K562 (cell line): ENCODE results near the gene CDCP1. TPM values are rescaled to one million over a fixed set of nuclear protein-coding genes. Genes with fewer than 3 reads are reported as not detected.
A peak's percentile ranks its signal among the peaks of the same experiment; 100 is the strongest.

ENCODE experiments used
- CHD1 ChIP-seq: fragments of 200-600 bp; sonication (generic); IDR thresholded peaks from one replicate; pipeline ENCODE4 v1.6.1; 2012; ENCODE audit warnings: mild to moderate bottlenecking, moderate library complexity, low read length, inconsistent platforms
- GATAD2A ChIP-seq: fragments of 450-650 bp; IDR thresholded peaks from 2 replicates; pipeline ENCODE4 v1.6.1; 2017
- GMEB1 ChIP-seq: fragments of 250-450 bp; sonication (Bioruptor Pico); IDR thresholded peaks from 2 replicates; pipeline ENCODE4 v1.4.0; 2020; ENCODE audit warnings: mild to moderate bottlenecking
- HBP1 ChIP-seq: fragments of 450-650 bp; formaldehyde crosslinking; IDR thresholded peaks from 2 replicates; pipeline ENCODE4 v1.4.0; 2022; ENCODE audit warnings: missing genetic modification characterization
- IRF2 ChIP-seq: sonication (generic); formaldehyde crosslinking; IDR thresholded peaks from 2 replicates; pipeline ENCODE4 v1.8.1; 2022; ENCODE audit warnings: mild to moderate bottlenecking, missing genetic modification reagents
- LARP7 ChIP-seq: fragments of 450-650 bp; IDR thresholded peaks from 2 replicates; pipeline ENCODE4 v1.6.1; 2016
- MAZ ChIP-seq, 2 experiments: fragments of 450-650 bp in 1 of 2; sonication (generic) in 1 of 2; formaldehyde crosslinking; IDR thresholded peaks in 1 of 2; conservative IDR thresholded peaks in 1 of 2; 2 replicates each; pipeline versions ENCODE4 v1.4.0 to v1.5.0; 2020; ENCODE audit warnings: mild to moderate bottlenecking in 1 of 2, missing genetic modification reagents in 1 of 2
- MTF1 ChIP-seq: fragments of 250-450 bp; sonication (Bioruptor Pico); IDR thresholded peaks from 2 replicates; pipeline ENCODE4 v1.9.0; 2021; ENCODE audit warnings: moderate library complexity, mild to moderate bottlenecking, inconsistent platforms, borderline replicate concordance
- NCOA4 ChIP-seq: fragments of 450-650 bp; IDR thresholded peaks from 2 replicates; pipeline ENCODE4 v1.6.1; 2018; ENCODE audit warnings: mild to moderate bottlenecking; ENCODE audit not compliant: partially characterized antibody
- RREB1 ChIP-seq: fragments of 250-450 bp; sonication (Bioruptor Pico); IDR thresholded peaks from 2 replicates; pipeline ENCODE4 v1.4.0; 2020
- SIN3A ChIP-seq, 2 experiments: fragments of 150-350 bp in 1 of 2; IDR thresholded peaks; 2 replicates each; pipeline ENCODE4 v1.6.1; 2011 to 2016; ENCODE audit warnings: borderline replicate concordance in 2 of 2, low read depth in 2 of 2, low read length in 2 of 2, mild to moderate bottlenecking in 2 of 2, moderate library complexity in 2 of 2; ENCODE audit not compliant: control insufficient read depth in 1 of 2
- SMAD3 ChIP-seq: fragments of 450-650 bp; formaldehyde crosslinking; conservative IDR thresholded peaks from 2 replicates; pipeline ENCODE4 v1.4.0; 2020; ENCODE audit warnings: mild to moderate bottlenecking
- TAF7 ChIP-seq: fragments of 450-650 bp; IDR thresholded peaks from 2 replicates; pipeline ENCODE4 v1.6.1; 2016; ENCODE audit warnings: missing genetic modification characterization, missing compliant biosample characterization
- ZBTB8A ChIP-seq: fragments of 450-650 bp; IDR thresholded peaks from 2 replicates; pipeline ENCODE4 v1.6.1; 2018; ENCODE audit warnings: mild to moderate bottlenecking, moderate library complexity; ENCODE audit not compliant: partially characterized antibody
- ZFP1 ChIP-seq: fragments of 450-650 bp; formaldehyde crosslinking; IDR thresholded peaks from 2 replicates; pipeline ENCODE4 v1.4.0; 2020; ENCODE audit warnings: mild to moderate bottlenecking, mixed read lengths
- ZNF316 ChIP-seq: fragments of 450-650 bp; IDR thresholded peaks from 2 replicates; pipeline ENCODE4 v1.6.1; 2016
- ZNF740 ChIP-seq, 3 experiments: fragments of 200-800 bp in 1 of 3; sonication (Bioruptor generic) in 1 of 3; sonication (generic) in 1 of 3; formaldehyde crosslinking in 1 of 3; IDR thresholded peaks; 2 replicates each; pipeline versions ENCODE4 v1.6.1 to v1.8.0; 2016 to 2022; ENCODE audit warnings: mild to moderate bottlenecking in 2 of 3, missing compliant biosample characterization in 2 of 3, missing genetic modification characterization in 2 of 3, missing genetic modification reagents in 1 of 3
- polyA plus RNA-seq, 8 experiments: library from polyadenylated mRNA; depleted of rRNA in 4 of 8; stranded (reverse) in 5 of 8; unstranded in 3 of 8; fragments of >200 nt; fragmentation: Nextera tagmentation in 2 of 8; fragmentation: Illumina TruSeq in 1 of 8; extraction: Ambion mirVana in 2 of 8; extraction: Trizol in 1 of 8; gene quantifications; 2 replicates each; pipeline versions ENCODE4 v1.2.1 to v1.2.3, GENCODE V29; 2011 to 2014; ENCODE audit warnings: inconsistent platforms in 1 of 8, missing spikeins in 1 of 8
- total RNA-seq, 7 experiments: library from RNA; depleted of rRNA in 6 of 7; stranded (reverse); fragments of >200 nt in 6 of 7; fragmentation: Illumina TruSeq in 2 of 7; extraction: Trizol in 2 of 7; gene quantifications; 2 replicates each; pipeline versions ENCODE4 v1.2.1 to v1.2.3, GENCODE V29; 2011 to 2021; ENCODE audit warnings: low replicate concordance in 1 of 7

The CDCP1 gene
- total and polyA plus RNA-seq, 9 of the 15 experiments (the other 6 are each of a cell fraction or from before 2014, with no cell fraction given): 3.9 to 16.4 (median 5.2) TPM

- TF ChIP-seq HBP1 (CRISPR knock-in tag): peak; percentile 87
- TF ChIP-seq CHD1: no peak
- TF ChIP-seq ZNF740 (CRISPR knock-in tag; IDR thresholded peaks at IDR 0.05): no peak
- peak in 1 of 2 experiments; percentile 82; a peak in 1 of 4 replicates for TF ChIP-seq ZNF740 (tag; IDR thresholded peaks at IDR 0.05)
- TF ChIP-seq MTF1 (CRISPR knock-in tag): 0 out of 2 replicates have a peak, but pooled peaks have one; percentile 6
- TF ChIP-seq IRF2 (CRISPR knock-in tag): no peak
- TF ChIP-seq SIN3A (IDR thresholded peaks at IDR 0.05; ENCODE audit: borderline replicate concordance in 2 of 2, control insufficient read depth in 1 of 2, low read depth in 2 of 2, low read length in 2 of 2): no peak
- peak; percentile 79; the same call in 1 of the 2 replicates for TF ChIP-seq SMAD3
- peak; percentile 97 for TF ChIP-seq RREB1
- peak; percentile 46 to 91; a peak in 3 of 4 replicates for TF ChIP-seq MAZ (CRISPR knock-in tag; conservative IDR thresholded peaks at IDR 0.05 in 1 of 2, IDR thresholded peaks at IDR 0.05 in 1 of 2)
- TF ChIP-seq GATAD2A: peak; percentile 10; the same call in 1 of the 2 replicates
- TF ChIP-seq TAF7 (tag): peak; percentile 45
- peak; percentile 73 for TF ChIP-seq ZNF316
- TF ChIP-seq GMEB1: 0 out of 2 replicates have a peak, but pooled peaks have one; percentile 34
- TF ChIP-seq ZFP1 (CRISPR knock-in tag): peak; percentile 78
- TF ChIP-seq NCOA4: no peak
- TF ChIP-seq ZBTB8A: no peak
- no peak for TF ChIP-seq LARP7
These were observed 40.1 kb downstream of the CDCP1 start (continued) for GRCh38 chr3:45105855-45106671.
